Lower leg skin (tissue), 3 donors: Measurements from ENCODE around the gene SMIM7.

Source experiments
- CTCF ChIP-seq, 3 donors: fragments of 450-650 bp; IDR thresholded peaks; one replicate each; pipeline ENCODE4 v1.5.1; 2016; ENCODE audit warnings: antibody characterized with exemption in 3 of 3, mild to moderate bottlenecking in 3 of 3, moderate library complexity in 2 of 3
- POLR2A ChIP-seq, 2 donors: fragments of 450-650 bp; IDR thresholded peaks; one replicate each; pipeline ENCODE4 v1.6.1; 2016 to 2017; ENCODE audit warnings: antibody characterized with exemption in 2 of 2, mild to moderate bottlenecking in 1 of 2, moderate library complexity in 1 of 2

DNA sequence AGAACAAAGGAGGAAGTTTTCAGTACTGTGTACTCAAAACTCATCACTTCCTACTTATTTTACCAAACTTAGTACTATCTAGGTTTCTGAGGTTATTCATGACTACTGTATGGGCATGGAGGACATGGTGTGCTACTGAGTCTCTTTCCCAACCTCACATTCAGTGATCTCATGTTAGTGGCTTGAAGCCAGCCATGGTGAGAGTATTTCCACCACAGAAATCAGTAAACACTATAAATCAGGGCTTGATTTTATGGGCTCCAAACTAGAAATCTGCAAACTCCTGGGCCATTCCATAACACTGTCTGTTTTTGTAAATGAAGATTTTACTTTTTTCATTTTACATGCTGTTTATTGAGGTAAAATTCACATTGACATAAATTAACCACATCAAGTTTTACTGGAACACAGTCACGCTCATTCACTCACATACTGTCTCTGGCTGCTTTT, 51.6 kb downstream of the SMIM7 start:
- TF ChIP-seq POLR2A (IDR thresholded peaks at IDR 0.05) = no peak
- no peak for TF ChIP-seq CTCF (IDR thresholded peaks at IDR 0.05)
